GM12878 (cell line): ENCODE data around the gene SEC16A. TPM values are rescaled to one million over a fixed set of nuclear protein-coding genes. Genes with fewer than 3 reads are reported as not detected.
"Not testable (repeated sequence)": the region's sequence is repeated elsewhere in the genome, so short reads cannot be mapped to it uniquely, and the experiment has no call there.

Experiments used
- ATAC-seq: fragments of 200-7000 bp; cut with Tn5 transposase; 3 replicates; pipeline ENCODE4 v1.9.1; 2020; ENCODE audit warnings: mild to moderate bottlenecking, moderate library complexity
- BruUV-seq: library from RNA; stranded (reverse); fragments of 400-500 nt; replicated peaks from 2 replicates; lab custom pipeline; 2021; lab: Mats Ljungman, UMichigan
- CTCF ChIA-PET: fragments of 300-600 bp; sonication (Branson Sonifier 250); formaldehyde crosslinking; extraction: SDS; loops from one replicate; lab custom pipeline; 2021; ENCODE audit warnings: inconsistent platforms; lab: Yijun Ruan, JAX
- POLR2A ChIA-PET: fragments of 350-600 bp; formaldehyde crosslinking; extraction: SDS; loops from one replicate; lab custom pipeline; 2021; ENCODE audit warnings: inconsistent platforms; lab: Charles Lee
- RAD21 ChIA-PET: fragments of 300-600 bp; sonication (Branson Sonifier 250); formaldehyde crosslinking; loops from one replicate; lab custom pipeline; 2023; ENCODE audit warnings: antibody characterized with exemption; ENCODE audit not compliant: unreplicated experiment; lab: Charles Lee
- SMC1A ChIA-PET: fragments of 300-600 bp; sonication (Branson Sonifier 250); formaldehyde crosslinking; loops from one replicate; lab custom pipeline; 2023; ENCODE audit not compliant: unreplicated experiment, uncharacterized antibody; lab: Charles Lee
- DNase-seq: peaks from one replicate; pipeline ENCODE4 v3.0.0-alpha.2; 2011; ENCODE audit warnings: low read depth, low spot score
- FAIRE-seq: peaks from 3 replicates; lab custom pipeline; 2011; peaks lifted over from hg19 to GRCh38; lab: Jason Lieb, UNC
- H2AFZ ChIP-seq: 2 replicates; pipeline ENCODE4 v1.6.0; 2011; ENCODE audit warnings: low read depth, low read length, control low read depth; ENCODE audit not compliant: control insufficient read depth
- H3K27ac ChIP-seq: 2 replicates; pipeline ENCODE4 v1.5.1; 2011; ENCODE audit warnings: control low read depth; ENCODE audit not compliant: control insufficient read depth, insufficient read depth
- H3K27me3 ChIP-seq, 2 experiments: replicated peaks in 1 of 2; 2 replicates each; pipeline versions ENCODE4 v1.6.0 to v1.6.1; 2011; ENCODE audit warnings: low read length in 1 of 2; ENCODE audit not compliant: control insufficient read depth in 2 of 2, insufficient read depth in 2 of 2
- H3K36me3 ChIP-seq, 2 experiments: 2 replicates each; pipeline ENCODE4 v1.5.1; 2011; ENCODE audit warnings: low read length in 1 of 2; ENCODE audit not compliant: control insufficient read depth in 2 of 2, insufficient read depth in 2 of 2
- H3K4me1 ChIP-seq: 2 replicates; pipeline ENCODE4 v1.6.1; 2011; ENCODE audit warnings: mild to moderate bottlenecking, low read length, moderate library complexity, mixed read lengths; ENCODE audit not compliant: control insufficient read depth, insufficient read depth
- H3K4me2 ChIP-seq: 2 replicates; pipeline ENCODE4 v1.6.0; 2011; ENCODE audit warnings: control low read depth; ENCODE audit not compliant: control insufficient read depth, insufficient read depth
- H3K4me3 ChIP-seq: fragments of 200-600 bp; sonication (generic); 2 replicates; pipeline ENCODE4 v1.5.1; 2016
- H3K79me2 ChIP-seq: 2 replicates; pipeline ENCODE4 v1.6.0; 2011; ENCODE audit warnings: low read length; ENCODE audit not compliant: control insufficient read depth, insufficient read depth
- H3K9ac ChIP-seq: 2 replicates; pipeline ENCODE4 v1.8.0; 2011; ENCODE audit warnings: low read length, control low read depth, mixed read lengths; ENCODE audit not compliant: control insufficient read depth, insufficient read depth
- H3K9me3 ChIP-seq: replicated peaks from 3 replicates; pipeline ENCODE4 v1.5.1; 2011; ENCODE audit warnings: mild to moderate bottlenecking, low read length; ENCODE audit not compliant: control insufficient read depth, insufficient read depth
- H4K20me1 ChIP-seq: 2 replicates; pipeline ENCODE4 v1.6.0; 2011; ENCODE audit not compliant: control insufficient read depth, insufficient read depth
- RAD51 ChIP-seq: fragments of 450-650 bp; IDR thresholded peaks from 2 replicates; pipeline ENCODE4 v1.6.1; 2016; ENCODE audit warnings: moderate library complexity, mild to moderate bottlenecking, inconsistent platforms
- WGBS: methylation state at CpG from one replicate; pipeline ENCODE4 v1.1.6; 2016; ENCODE audit warnings: low lambda C conversion rate; ENCODE audit not compliant: insufficient replicate concordance, insufficient coverage; ENCODE audit errors: missing lambda C conversion rate; 5-methylcytosine and 5-hydroxymethylcytosine counted together
- in situ Hi-C: fragments of 300-500 bp; cut with MboI; formaldehyde crosslinking; loops from 9 replicates; pipeline ENCODE4 v1.14.3; 2018; ENCODE audit warnings: mixed read lengths
- intact Hi-C: fragments of 100-400 bp; cut with micrococcal nuclease; formaldehyde crosslinking; loops from one replicate; pipeline ENCODE4 v1.14.2; 2022; ENCODE audit not compliant: unreplicated experiment
- polyA plus RNA-seq, 11 experiments: library from polyadenylated mRNA; depleted of rRNA in 4 of 11; unstranded in 6 of 11; stranded (reverse) in 5 of 11; fragments of >200 nt; fragmentation: Nextera tagmentation in 4 of 11; fragmentation: Illumina TruSeq in 1 of 11; extraction: Ambion mirVana in 4 of 11; extraction: Trizol in 1 of 11; gene quantifications; 1 replicate in 1 of 11; 2 replicates in 10 of 11; pipeline versions ENCODE4 v1.2.1 to v1.2.3, GENCODE V29; 2011 to 2016; ENCODE audit warnings: inconsistent platforms in 2 of 11, missing spikeins in 2 of 11, low read depth in 1 of 11
- total RNA-seq, 4 experiments: library from RNA; depleted of rRNA in 3 of 4; stranded (reverse); fragments of >200 nt in 3 of 4; fragmentation: Illumina TruSeq in 1 of 4; extraction: Trizol in 1 of 4; gene quantifications; 2 replicates each; pipeline versions ENCODE4 v1.2.1 to v1.2.3, GENCODE V29; 2013 to 2021
- TF ChIP-seq, protein P1 (sequence below): fragments of 450-650 bp; formaldehyde crosslinking; IDR thresholded peaks from 2 replicates; pipeline ENCODE4 v1.4.0; 2020; ENCODE audit warnings: mild to moderate bottlenecking, moderate library complexity

The SEC16A gene
- total and polyA plus RNA-seq, 10 of the 15 experiments (the other 5 are each of a cell fraction or from before 2014, with no cell fraction given): 9.9 to 59.1 (median 21.7) TPM

DNA sequence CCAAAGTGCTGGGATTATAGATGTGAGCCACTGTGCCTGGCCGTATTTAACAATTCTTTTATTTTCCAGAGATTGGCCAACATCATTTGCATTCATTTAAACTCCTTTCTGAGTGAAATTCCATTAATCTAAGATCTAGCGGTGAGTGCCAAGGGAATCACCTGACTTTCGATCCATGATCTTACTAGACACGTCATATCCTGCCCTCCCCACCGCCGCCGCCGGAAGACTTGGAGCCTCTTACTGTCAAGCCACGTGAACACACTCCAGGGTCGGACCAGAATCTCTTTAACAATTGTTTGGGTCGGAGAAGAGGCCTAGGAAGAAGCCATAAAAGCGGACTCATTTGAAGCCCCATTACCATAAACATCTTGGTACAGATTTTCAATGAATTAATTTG, 56.1 kb downstream of the SEC16A start:
- POLR2A ChIA-PET: no interaction called here
- Histone ChIP-seq H3K27ac (no peak overlapping the region), H3K4me2 (no peak overlapping the region), H3K9ac (no peak overlapping the region), H4K20me1 (no peaks in the 10 kb centered on the region), H2AFZ (no peak overlapping the region), H3K27me3 (no peaks in the 10 kb centered on the region), H3K4me3 (no peak overlapping the region), H3K79me2 (no peaks in the 10 kb centered on the region), H3K9me3 (no peaks in the 10 kb centered on the region), H3K36me3 (peaks cover 13 to 23% of the 10 kb centered on the region in 2 experiments; a peak in 3 of 4 replicates), H3K4me1 (no peaks in the 10 kb centered on the region)
- no TSS peak for BruUV-seq
- RAD21 ChIA-PET: no interaction called here
- no peak for DNase-seq
- in situ Hi-C loops (no loop called here), intact Hi-C loops (no loop called here)
- ATAC-seq: no peak
- no peak for FAIRE-seq
- CTCF ChIA-PET: no interaction called here
- SMC1A ChIA-PET: no interaction called here
- TF ChIP-seq RAD51: no peak
- TF ChIP-seq, protein P1, sequence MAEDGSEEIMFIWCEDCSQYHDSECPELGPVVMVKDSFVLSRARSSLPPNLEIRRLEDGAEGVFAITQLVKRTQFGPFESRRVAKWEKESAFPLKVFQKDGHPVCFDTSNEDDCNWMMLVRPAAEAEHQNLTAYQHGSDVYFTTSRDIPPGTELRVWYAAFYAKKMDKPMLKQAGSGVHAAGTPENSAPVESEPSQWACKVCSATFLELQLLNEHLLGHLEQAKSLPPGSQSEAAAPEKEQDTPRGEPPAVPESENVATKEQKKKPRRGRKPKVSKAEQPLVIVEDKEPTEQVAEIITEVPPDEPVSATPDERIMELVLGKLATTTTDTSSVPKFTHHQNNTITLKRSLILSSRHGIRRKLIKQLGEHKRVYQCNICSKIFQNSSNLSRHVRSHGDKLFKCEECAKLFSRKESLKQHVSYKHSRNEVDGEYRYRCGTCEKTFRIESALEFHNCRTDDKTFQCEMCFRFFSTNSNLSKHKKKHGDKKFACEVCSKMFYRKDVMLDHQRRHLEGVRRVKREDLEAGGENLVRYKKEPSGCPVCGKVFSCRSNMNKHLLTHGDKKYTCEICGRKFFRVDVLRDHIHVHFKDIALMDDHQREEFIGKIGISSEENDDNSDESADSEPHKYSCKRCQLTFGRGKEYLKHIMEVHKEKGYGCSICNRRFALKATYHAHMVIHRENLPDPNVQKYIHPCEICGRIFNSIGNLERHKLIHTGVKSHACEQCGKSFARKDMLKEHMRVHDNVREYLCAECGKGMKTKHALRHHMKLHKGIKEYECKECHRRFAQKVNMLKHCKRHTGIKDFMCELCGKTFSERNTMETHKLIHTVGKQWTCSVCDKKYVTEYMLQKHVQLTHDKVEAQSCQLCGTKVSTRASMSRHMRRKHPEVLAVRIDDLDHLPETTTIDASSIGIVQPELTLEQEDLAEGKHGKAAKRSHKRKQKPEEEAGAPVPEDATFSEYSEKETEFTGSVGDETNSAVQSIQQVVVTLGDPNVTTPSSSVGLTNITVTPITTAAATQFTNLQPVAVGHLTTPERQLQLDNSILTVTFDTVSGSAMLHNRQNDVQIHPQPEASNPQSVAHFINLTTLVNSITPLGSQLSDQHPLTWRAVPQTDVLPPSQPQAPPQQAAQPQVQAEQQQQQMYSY: no peak
- WGBS: 96% methylated on average over 12 of the region's 12 CpGs

DNA sequence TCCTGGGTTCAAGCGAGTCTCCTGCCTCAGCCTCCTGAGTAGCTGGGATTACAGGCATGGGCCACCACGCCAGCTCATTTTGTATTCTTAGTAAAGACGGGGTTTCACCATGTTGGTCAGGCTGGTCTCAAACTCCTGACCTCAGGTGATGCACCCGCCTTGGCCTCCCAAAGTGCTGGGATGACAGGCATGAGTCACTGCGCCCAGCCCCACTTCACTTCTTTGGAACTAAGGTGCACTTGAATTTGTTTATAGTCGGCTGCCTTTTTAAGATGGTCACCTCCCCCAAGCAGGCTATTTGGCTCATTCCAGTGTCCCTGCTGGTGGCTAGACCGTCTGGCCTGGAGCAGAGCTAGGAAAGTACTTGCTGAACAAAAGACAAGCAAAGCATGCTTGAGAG, 57.5 kb downstream of the SEC16A start:
- H3K4me1 ChIP-seq, H3K79me2 ChIP-seq, H3K27ac ChIP-seq, H4K20me1 ChIP-seq, RAD21 ChIA-PET, SMC1A ChIA-PET, H3K4me2 ChIP-seq, H3K4me3 ChIP-seq, in situ Hi-C loops, H3K9me3 ChIP-seq, H3K27me3 ChIP-seq, FAIRE-seq, intact Hi-C loops, BruUV-seq, DNase-seq, POLR2A ChIA-PET, H2AFZ ChIP-seq, ATAC-seq, H3K9ac ChIP-seq: not testable (repeated sequence)
- 68% methylated on average over 7 of the region's 7 CpGs for WGBS
- CTCF ChIA-PET: interaction anchor here (1.1 kb wide), 1 partner anchor 25 kb away, joined by 4 read pairs; the partner anchor contains the start of gene SNAPC4
- peaks cover 18 to 21% of the 10 kb centered on the region in 2 experiments; a peak in 3 of 4 replicates for H3K36me3 ChIP-seq
